Endometrial microvascular endothelial cells (primary cell): ENCODE measurements around the gene NEDD4L. TPM values are rescaled to one million over a fixed set of nuclear protein-coding genes. Genes with fewer than 3 reads are reported as not detected.

Experiments used
- in situ Hi-C: cut with HindIII; loops from 2 replicates; pipeline ENCODE4 v1.10.0; 2017; ENCODE audit warnings: low sequenced_read_pairs, low pct_unique_long_range_greater_than_20kb; ENCODE audit errors: inconsistent ontology term
- total RNA-seq: library from RNA; depleted of rRNA; stranded (reverse); fragments of >200 nt; gene quantifications from one replicate; pipeline ENCODE4 v1.2.3, GENCODE V29; 2015; ENCODE audit errors: inconsistent ontology term

Gene NEDD4L
- total RNA-seq, 1 donor from 2014 or later = 59.9 TPM

- in situ Hi-C loops = no loop called here
Measured at GRCh38 chr18:58207520-58208152, 163.6 kb downstream of the NEDD4L start.

GRCh38 chr18:58208207-58208932, 164.3 kb downstream of the NEDD4L start:
- in situ Hi-C loops = no loop called here

GRCh38 chr18:58209326-58209725, 165.3 kb downstream of the NEDD4L start:
- in situ Hi-C loops = no loop called here

- in situ Hi-C loops = no loop called here
Measured at GRCh38 chr18:58211510-58211909, 167.5 kb downstream of the NEDD4L start.

GRCh38 chr18:58212274-58212673, 168.2 kb downstream of the NEDD4L start:
- in situ Hi-C loops = no loop called here

GRCh38 chr18:58213440-58213839, 169.4 kb downstream of the NEDD4L start:
- in situ Hi-C loops = no loop called here

GRCh38 chr18:58215011-58215410, 171.0 kb downstream of the NEDD4L start:
- in situ Hi-C loops = no loop called here

GRCh38 chr18:58216071-58216481, 172.1 kb downstream of the NEDD4L start:
- in situ Hi-C loops = no loop called here

GRCh38 chr18:58217052-58217451, 173.0 kb downstream of the NEDD4L start:
- in situ Hi-C loops = no loop called here

GRCh38 chr18:58218117-58218516, 174.1 kb downstream of the NEDD4L start:
- in situ Hi-C loops = no loop called here

- in situ Hi-C loops = no loop called here
Measured at GRCh38 chr18:58221060-58221725, 177.2 kb downstream of the NEDD4L start.

- in situ Hi-C loops = no loop called here
Measured at GRCh38 chr18:58222432-58223125, 178.6 kb downstream of the NEDD4L start.

GRCh38 chr18:58223717-58224424, 179.8 kb downstream of the NEDD4L start:
- in situ Hi-C loops = no loop called here

- in situ Hi-C loops = no loop called here
Measured at GRCh38 chr18:58224425-58224750, 180.4 kb downstream of the NEDD4L start.

GRCh38 chr18:58225101-58225500, 181.1 kb downstream of the NEDD4L start:
- in situ Hi-C loops = no loop called here

GRCh38 chr18:58226429-58226828, 182.4 kb downstream of the NEDD4L start:
- in situ Hi-C loops = no loop called here

GRCh38 chr18:58227361-58227930, 183.4 kb downstream of the NEDD4L start:
- in situ Hi-C loops = no loop called here

- in situ Hi-C loops = no loop called here
Measured at GRCh38 chr18:58228176-58228575, 184.2 kb downstream of the NEDD4L start.

- in situ Hi-C loops = no loop called here
Measured at GRCh38 chr18:58228762-58229161, 184.7 kb downstream of the NEDD4L start.
